HCT116 (cell line): Measurements from ENCODE around the gene UCHL3. TPM values are rescaled to one million over a fixed set of nuclear protein-coding genes. Genes with fewer than 3 reads are reported as not detected.

Experiments
- ATAC-seq: fragments of 200-7000 bp; cut with Tn5 transposase; 2 replicates; pipeline ENCODE4 v1.9.1; 2020; ENCODE audit warnings: mild to moderate bottlenecking, moderate library complexity
- BruUV-seq: library from RNA; stranded (reverse); fragments of 400-500 nt; replicated peaks from 2 replicates; lab custom pipeline; 2021; lab: Mats Ljungman, UMichigan
- CTCF ChIA-PET: fragments of 300-600 bp; sonication (Branson Sonifier 250); formaldehyde crosslinking; loops from one replicate; lab custom pipeline; 2021; ENCODE audit warnings: antibody characterized with exemption; lab: Charles Lee
- POLR2A ChIA-PET: fragments of 300-600, 350-600 bp; sonication (Branson Sonifier 250); formaldehyde crosslinking; loops from one replicate; lab custom pipeline; 2021; ENCODE audit warnings: antibody characterized with exemption; lab: Charles Lee
- RAD21 ChIA-PET, 2 experiments: fragments of 300-600 bp; sonication (Branson Sonifier 250); formaldehyde crosslinking; loops; one replicate each; lab custom pipeline; 2023; ENCODE audit warnings: low total read pairs in 2 of 2; ENCODE audit not compliant: uncharacterized antibody in 2 of 2, unreplicated experiment in 2 of 2, low non-redundant PET in 1 of 2; lab: Charles Lee
- DNase-seq: peaks from one replicate; pipeline ENCODE4 v3.0.0-alpha.2; 2010; ENCODE audit warnings: low read depth, low spot score
- H2AFZ ChIP-seq: fragments of 200-600 bp; shearing (Covaris generic), sonication (generic); 2 replicates; pipeline ENCODE4 v1.6.1; 2017; ENCODE audit warnings: low read depth, mixed run types, mixed read lengths, antibody characterized with exemption, low read length; ENCODE audit not compliant: poor library complexity, severe bottlenecking
- H3K27ac ChIP-seq: 2 replicates; pipeline ENCODE4 v1.5.1; 2012; ENCODE audit warnings: low read depth, low read length
- H3K27me3 ChIP-seq: fragments of 200-600 bp; sonication (generic); 2 replicates; pipeline ENCODE4 v1.6.1; 2016; ENCODE audit warnings: mixed run types, low read length, mixed read lengths; ENCODE audit not compliant: insufficient read depth
- H3K36me3 ChIP-seq, 2 experiments: fragments of 200-500 bp in 1 of 2; fragments of 200-600 bp in 1 of 2; sonication (Bioruptor generic) in 1 of 2; sonication (generic) in 1 of 2; 2 replicates each; pipeline versions ENCODE4 v1.5.1 to v1.6.1; 2014 to 2016; ENCODE audit warnings: low read length in 2 of 2, inconsistent platforms in 1 of 2, mixed read lengths in 1 of 2, mixed run types in 1 of 2; ENCODE audit not compliant: insufficient read depth in 2 of 2, control insufficient read depth in 1 of 2
- H3K4me1 ChIP-seq, 2 experiments: fragments of 200-600 bp in 1 of 2; sonication (generic) in 1 of 2; 2 replicates each; pipeline versions ENCODE4 v1.5.1 to v1.6.1; 2012 to 2017; ENCODE audit warnings: low read length in 2 of 2, inconsistent platforms in 1 of 2, mild to moderate bottlenecking in 1 of 2, mixed read lengths in 1 of 2, mixed run types in 1 of 2, moderate library complexity in 1 of 2; ENCODE audit not compliant: insufficient read depth in 2 of 2, control insufficient read depth in 1 of 2
- H3K4me2 ChIP-seq: fragments of 200-600 bp; sonication (generic); 2 replicates; pipeline ENCODE4 v1.6.1; 2017; ENCODE audit warnings: mixed run types, low read length, mixed read lengths
- H3K4me3 ChIP-seq, 2 experiments: fragments of 200-600 bp in 1 of 2; sonication (generic) in 1 of 2; replicated peaks in 1 of 2; 2 replicates each; pipeline ENCODE4 v1.5.1; 2011 to 2016; ENCODE audit warnings: low read length in 2 of 2, control low read depth in 1 of 2, low read depth in 1 of 2, mild to moderate bottlenecking in 1 of 2, mixed read lengths in 1 of 2, mixed run types in 1 of 2
- H3K79me2 ChIP-seq: fragments of 200-600 bp; sonication (generic); 2 replicates; pipeline ENCODE4 v1.6.1; 2017; ENCODE audit warnings: mild to moderate bottlenecking, mixed run types, low read length, moderate library complexity, mixed read lengths; ENCODE audit not compliant: insufficient read depth
- H3K9ac ChIP-seq: fragments of 200-600 bp; sonication (generic); 2 replicates; pipeline ENCODE4 v1.6.1; 2016; ENCODE audit warnings: low read length, mixed read lengths
- H3K9me2 ChIP-seq: fragments of 200-600 bp; sonication (generic), shearing (Covaris generic); 2 replicates; pipeline ENCODE4 v1.6.1; 2017; ENCODE audit warnings: mixed run types, mild to moderate bottlenecking, moderate library complexity; ENCODE audit not compliant: insufficient read depth
- H3K9me3 ChIP-seq, 2 experiments: fragments of 200-500 bp in 1 of 2; fragments of 200-600 bp in 1 of 2; sonication (Bioruptor generic) in 1 of 2; sonication (generic) in 1 of 2; 2 replicates each; pipeline ENCODE4 v1.6.1; 2014 to 2017; ENCODE audit warnings: low read length in 2 of 2, mixed read lengths in 2 of 2, inconsistent platforms in 1 of 2, low read depth in 1 of 2, mild to moderate bottlenecking in 1 of 2, mixed run types in 1 of 2, moderate library complexity in 1 of 2; ENCODE audit not compliant: control insufficient read depth in 1 of 2, insufficient read depth in 1 of 2
- H4K20me1 ChIP-seq: fragments of 200-600 bp; sonication (generic), shearing (Covaris generic); 2 replicates; pipeline ENCODE4 v1.6.1; 2017; ENCODE audit warnings: mixed run types, mild to moderate bottlenecking, moderate library complexity; ENCODE audit not compliant: insufficient read depth
- ATF3 ChIP-seq: IDR thresholded peaks from 2 replicates; pipeline ENCODE4 v1.6.1; 2012
- CBX3 ChIP-seq: IDR thresholded peaks from 2 replicates; pipeline ENCODE4 v1.6.1; 2012; ENCODE audit warnings: low read depth
- CEBPB ChIP-seq: IDR thresholded peaks from 2 replicates; pipeline ENCODE4 v1.6.1; 2012; ENCODE audit warnings: low read depth
- MAX ChIP-seq: IDR thresholded peaks from 2 replicates; pipeline ENCODE4 v1.6.1; 2012
- POLR2A ChIP-seq: IDR thresholded peaks from 2 replicates; pipeline ENCODE4 v1.7.0; 2011; ENCODE audit warnings: borderline replicate concordance; ENCODE audit not compliant: insufficient read depth, insufficient read length; ENCODE audit errors: extremely low read depth
- POLR2AphosphoS5 ChIP-seq: IDR thresholded peaks from 2 replicates; pipeline ENCODE4 v1.6.1; 2011; ENCODE audit warnings: mild to moderate bottlenecking, low read depth, low read length, moderate library complexity
- RAD21 ChIP-seq: IDR thresholded peaks from 2 replicates; pipeline ENCODE4 v1.6.1; 2012; ENCODE audit warnings: low read depth, mild to moderate bottlenecking
- SRF ChIP-seq: IDR thresholded peaks from 2 replicates; pipeline ENCODE4 v1.6.1; 2012; ENCODE audit warnings: low read depth
- TCF7L2 ChIP-seq: IDR thresholded peaks from 2 replicates; pipeline ENCODE4 v1.7.0; 2011; ENCODE audit warnings: borderline replicate concordance, inconsistent platforms; ENCODE audit not compliant: insufficient read depth, insufficient read length; ENCODE audit errors: extremely low read depth
- intact Hi-C: fragments of 100-400 bp; cut with micrococcal nuclease; formaldehyde crosslinking; loops from 2 replicates; pipeline ENCODE4 v1.10.0; 2022
- total RNA-seq: library from RNA; stranded (reverse); gene quantifications from one replicate; pipeline ENCODE4 v1.2.1, GENCODE V29; 2021; ENCODE audit not compliant: unreplicated experiment

UCHL3 gene
- total RNA-seq, 1 experiment from 2014 or later: 32.4 TPM

- no peaks in the 10 kb centered on the region for H4K20me1 ChIP-seq
- ATAC-seq (peak; percentile 33), DNase-seq (no peak)
- H3K4me3 ChIP-seq: peak overlapping the region; percentile 50 to 61
- no peaks in the 10 kb centered on the region for H3K36me3 ChIP-seq
- H3K9ac ChIP-seq: peak overlapping the region; percentile 54; the same call in 1 of the 2 replicates
- no peak overlapping the region for H3K27ac ChIP-seq
- H3K9me3 ChIP-seq: no peaks in the 10 kb centered on the region
- BruUV-seq: no TSS peak
- peak overlapping the region; percentile 82 for H2AFZ ChIP-seq
- H3K4me1 ChIP-seq: peaks cover 5 to 14% of the 10 kb centered on the region in 2 experiments; a peak in 3 of 4 replicates
- peak; percentile 45; the same call in 1 of the 2 replicates for TF ChIP-seq MAX
- no peak for TF ChIP-seq CEBPB
- ChIA-PET POLR2A (no interaction called here), RAD21 (no interaction called here), CTCF (no interaction called here)
- H3K9me2 ChIP-seq: no peaks in the 10 kb centered on the region
- intact Hi-C loops: no loop called here
- H3K4me2 ChIP-seq: peak overlapping the region; percentile 96
- H3K79me2 ChIP-seq: no peaks in the 10 kb centered on the region
- H3K27me3 ChIP-seq: no peaks in the 10 kb centered on the region
These were observed 87.0 kb downstream of the UCHL3 start for GRCh38 chr13:75636436-75637180.

GRCh38 chr13:75637181-75637750 lies 87.7 kb downstream of the UCHL3 start:
- H3K9ac ChIP-seq: no peak overlapping the region
- intact Hi-C loops: no loop called here
- H2AFZ ChIP-seq: no peak overlapping the region

More at GRCh38 chr13:75637181-75637750, 87.7 kb downstream of the UCHL3 start:
- Histone ChIP-seq H3K4me1 (peaks cover 5 to 14% of the 10 kb centered on the region in 2 experiments; a peak in 3 of 4 replicates), H3K4me2 (no peak overlapping the region), H3K27ac (no peak overlapping the region), H3K4me3 (no peak overlapping the region), H3K79me2 (no peaks in the 10 kb centered on the region), H3K9me2 (no peaks in the 10 kb centered on the region), H3K27me3 (no peaks in the 10 kb centered on the region), H4K20me1 (no peaks in the 10 kb centered on the region), H3K9me3 (no peaks in the 10 kb centered on the region), H3K36me3 (no peaks in the 10 kb centered on the region)
- ChIA-PET POLR2A (no interaction called here), RAD21 (no interaction called here), CTCF (no interaction called here)
- BruUV-seq: no TSS peak
- TF ChIP-seq CEBPB (no peak), POLR2A (no peak), RAD21 (no peak), SRF (no peak), ATF3 (no peak), CBX3 (no peak), TCF7L2 (no peak), POLR2AphosphoS5 (no peak)
- ATAC-seq (no peak), DNase-seq (no peak)
